OCI-LY1 (cell line): Measurements from ENCODE around the gene CD58.
"Not testable (repeated sequence)": the region's sequence is repeated elsewhere in the genome, so short reads cannot be mapped to it uniquely, and the experiment has no call there.

Experiments
- CTCF ChIP-seq: fragments of 200-600 bp; sonication (generic), shearing (Covaris generic); IDR thresholded peaks from 2 replicates; pipeline ENCODE4 v1.5.1; 2017; ENCODE audit warnings: mild to moderate bottlenecking, antibody characterized with exemption, low read length, moderate library complexity, mixed read lengths
- EZH2 ChIP-seq: fragments of 200-600 bp; sonication (generic), shearing (Covaris generic); IDR thresholded peaks from 2 replicates; pipeline ENCODE4 v1.8.0; 2017; ENCODE audit warnings: borderline replicate concordance, mixed run types, mild to moderate bottlenecking, antibody characterized with exemption, low read length, moderate library complexity, mixed read lengths

- TF ChIP-seq EZH2, CTCF: not testable (repeated sequence)
Measured at GRCh38 chr1:116609801-116610371, 39.1 kb upstream of the CD58 start.
